Keratinocyte (primary cell): ENCODE measurements around the gene KBTBD12. TPM values are rescaled to one million over a fixed set of nuclear protein-coding genes. Genes with fewer than 3 reads are reported as not detected.

Source experiments
- DNase-seq: peaks from one replicate; pipeline ENCODE4 v3.0.0-alpha.2; 2011; ENCODE audit warnings: low read depth, missing footprints, low spot score
- FAIRE-seq: peaks from 2 replicates; lab custom pipeline; 2011; peaks lifted over from hg19 to GRCh38; lab: Jason Lieb, UNC
- H2AFZ ChIP-seq: 2 replicates; pipeline ENCODE4 v1.6.0; 2012; ENCODE audit warnings: low read length, control low read depth, inconsistent platforms; ENCODE audit not compliant: control insufficient read depth
- H3K27ac ChIP-seq: 2 replicates; pipeline ENCODE4 v1.5.1; 2011; ENCODE audit warnings: low read length; ENCODE audit not compliant: control insufficient read depth, insufficient read depth
- H3K27me3 ChIP-seq: 3 replicates; pipeline ENCODE4 v1.6.0; 2011; ENCODE audit warnings: low read length; ENCODE audit not compliant: control insufficient read depth, insufficient read depth; ENCODE audit errors: extremely low read depth
- H3K36me3 ChIP-seq, 2 experiments: 2 replicates in 1 of 2; 3 replicates in 1 of 2; pipeline ENCODE4 v1.5.1; 2011; ENCODE audit warnings: low read length in 2 of 2, mild to moderate bottlenecking in 1 of 2; ENCODE audit not compliant: control insufficient read depth in 2 of 2, insufficient read depth in 2 of 2; ENCODE audit errors: extremely low read depth in 1 of 2
- H3K4me1 ChIP-seq: 3 replicates; pipeline ENCODE4 v1.5.1; 2011; ENCODE audit warnings: low read length; ENCODE audit not compliant: control insufficient read depth, insufficient read depth; ENCODE audit errors: extremely low read depth
- H3K4me2 ChIP-seq: 3 replicates; pipeline ENCODE4 v1.6.0; 2011; ENCODE audit warnings: low read depth, low read length; ENCODE audit not compliant: control insufficient read depth, insufficient read depth; ENCODE audit errors: extremely low read depth
- H3K4me3 ChIP-seq, 3 experiments: fragments of 200-600 bp in 1 of 3; sonication (generic) in 1 of 3; 2 replicates in 2 of 3; 3 replicates in 1 of 3; pipeline ENCODE4 v1.5.1; 2011 to 2016; ENCODE audit warnings: low read length in 3 of 3, mild to moderate bottlenecking in 3 of 3, control low read depth in 2 of 3, inconsistent platforms in 1 of 3, low read depth in 1 of 3, mixed read lengths in 1 of 3, mixed run types in 1 of 3, moderate library complexity in 1 of 3; ENCODE audit not compliant: control insufficient read depth in 2 of 3, insufficient read depth in 2 of 3; ENCODE audit errors: extremely low read depth in 1 of 3
- H3K79me2 ChIP-seq: 2 replicates; pipeline ENCODE4 v1.6.0; 2012; ENCODE audit warnings: low read length; ENCODE audit not compliant: control insufficient read depth, insufficient read depth
- H3K9ac ChIP-seq: 3 replicates; pipeline ENCODE4 v1.6.0; 2011; ENCODE audit warnings: low read length; ENCODE audit not compliant: control insufficient read depth, insufficient read depth; ENCODE audit errors: extremely low read depth
- H3K9me1 ChIP-seq: 3 replicates; pipeline ENCODE4 v1.6.0; 2011; ENCODE audit warnings: low read length; ENCODE audit not compliant: control insufficient read depth, insufficient read depth; ENCODE audit errors: extremely low read depth
- H3K9me3 ChIP-seq: 2 replicates; pipeline ENCODE4 v1.5.1; 2012; ENCODE audit warnings: low read depth, low read length; ENCODE audit not compliant: control insufficient read depth
- H4K20me1 ChIP-seq: 3 replicates; pipeline ENCODE4 v1.6.0; 2011; ENCODE audit warnings: low read length; ENCODE audit not compliant: control insufficient read depth, insufficient read depth; ENCODE audit errors: extremely low read depth
- EZH2 ChIP-seq: IDR thresholded peaks from one replicate; pipeline ENCODE4 v1.6.1; 2012; ENCODE audit warnings: inconsistent platforms, mild to moderate bottlenecking, low read length, moderate library complexity
- dilution Hi-C: fragments of 300-500 bp; cut with MboI; formaldehyde crosslinking; loops from one replicate; pipeline ENCODE4 v1.7.0; 2020; ENCODE audit warnings: low sequenced_read_pairs; ENCODE audit not compliant: extremely low pct_ligation_motif_present
- polyA minus RNA-seq, 3 experiments: library from RNA; depleted of rRNA, polyadenylated mRNA; stranded (reverse); fragments of >200 nt; gene quantifications; 1 replicate in 1 of 3; 2 replicates in 1 of 3; 3 replicates in 1 of 3; pipeline ENCODE4 v1.2.3, GENCODE V29; 2011
- polyA plus RNA-seq, 5 experiments: library from polyadenylated mRNA; depleted of rRNA in 3 of 5; stranded (reverse) in 3 of 5; stranded (forward) in 1 of 5; unstranded in 1 of 5; fragments of >200 nt; gene quantifications; 1 replicate in 1 of 5; 2 replicates in 3 of 5; 3 replicates in 1 of 5; pipeline versions ENCODE4 v1.2.1 to v1.2.3, GENCODE V29; 2011 to 2012; ENCODE audit warnings: missing spikeins in 2 of 5, low read depth in 1 of 5, low replicate concordance in 1 of 5
- TF ChIP-seq, protein P1 (sequence below), 3 experiments: IDR thresholded peaks in 1 of 3; conservative IDR thresholded peaks in 1 of 3; optimal IDR thresholded peaks in 1 of 3; 2 replicates in 2 of 3; 3 replicates in 1 of 3; pipeline versions ENCODE3 to v1.5.1; 2011; ENCODE audit warnings: low read length in 3 of 3, mild to moderate bottlenecking in 3 of 3, moderate library complexity in 2 of 3, control low read depth in 1 of 3, inconsistent platforms in 1 of 3; ENCODE audit not compliant: insufficient read depth in 2 of 3; ENCODE audit errors: extremely low read depth in 1 of 3

The KBTBD12 gene
- polyA plus RNA-seq = not detected in 3 replicates
- polyA plus RNA-seq (2011; ENCODE audit: low read depth) = not detected
- polyA plus RNA-seq (2011; cell fraction: cytosol; rRNA removed) = not detected in 2 replicates
- polyA plus RNA-seq (2011; cell fraction: nucleus; rRNA removed) = not detected in 2 replicates
- polyA plus RNA-seq (2012; ENCODE audit: low replicate concordance) = 0.03 TPM in 1 of 2 replicates, not detected in the other
- polyA minus RNA-seq = not detected in 3 replicates
- not detected for polyA minus RNA-seq (2011; cell fraction: cytosol; rRNA and poly(A)+ RNA removed)
- polyA minus RNA-seq (2011; cell fraction: nucleus; rRNA and poly(A)+ RNA removed) = not detected in 2 replicates

- Histone ChIP-seq H3K36me3 (no peaks in the 10 kb centered on the region), H3K9ac (no peak within 1 kb of the TSS), H3K27me3 (peaks cover 31% of the 10 kb centered on the region), H3K4me2 (peak within 1 kb of the TSS; percentile 67), H3K79me2 (no peaks in the 10 kb centered on the region), H2AFZ (peak within 1 kb of the TSS; percentile 30), H4K20me1 (no peaks in the 10 kb centered on the region), H3K9me3 (no peaks in the 10 kb centered on the region), H3K9me1 (no peaks in the 10 kb centered on the region), H3K4me1 (peaks cover 9% of the 10 kb centered on the region), H3K27ac (no peak within 1 kb of the TSS), H3K4me3 (peak within 1 kb of the TSS in 1 of 3 experiments; percentile 37)
- DNase-seq (no peak), FAIRE-seq (no peak)
- peak; percentile 29 for TF ChIP-seq EZH2
- TF ChIP-seq, protein P1, sequence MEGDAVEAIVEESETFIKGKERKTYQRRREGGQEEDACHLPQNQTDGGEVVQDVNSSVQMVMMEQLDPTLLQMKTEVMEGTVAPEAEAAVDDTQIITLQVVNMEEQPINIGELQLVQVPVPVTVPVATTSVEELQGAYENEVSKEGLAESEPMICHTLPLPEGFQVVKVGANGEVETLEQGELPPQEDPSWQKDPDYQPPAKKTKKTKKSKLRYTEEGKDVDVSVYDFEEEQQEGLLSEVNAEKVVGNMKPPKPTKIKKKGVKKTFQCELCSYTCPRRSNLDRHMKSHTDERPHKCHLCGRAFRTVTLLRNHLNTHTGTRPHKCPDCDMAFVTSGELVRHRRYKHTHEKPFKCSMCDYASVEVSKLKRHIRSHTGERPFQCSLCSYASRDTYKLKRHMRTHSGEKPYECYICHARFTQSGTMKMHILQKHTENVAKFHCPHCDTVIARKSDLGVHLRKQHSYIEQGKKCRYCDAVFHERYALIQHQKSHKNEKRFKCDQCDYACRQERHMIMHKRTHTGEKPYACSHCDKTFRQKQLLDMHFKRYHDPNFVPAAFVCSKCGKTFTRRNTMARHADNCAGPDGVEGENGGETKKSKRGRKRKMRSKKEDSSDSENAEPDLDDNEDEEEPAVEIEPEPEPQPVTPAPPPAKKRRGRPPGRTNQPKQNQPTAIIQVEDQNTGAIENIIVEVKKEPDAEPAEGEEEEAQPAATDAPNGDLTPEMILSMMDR (optimal IDR thresholded peaks at IDR 0.05 in 1 of 3, IDR thresholded peaks at IDR 0.05 in 1 of 3, conservative IDR thresholded peaks at IDR 0.05 in 1 of 3; ENCODE audit: extremely low read depth in 1 of 3, insufficient read depth in 2 of 3, low read length in 3 of 3) = no peak
- dilution Hi-C loops = no loop called here
Measured at GRCh38 chr3:127915115-127915936, at the start of gene KBTBD12. Gene KBTBD12, plus strand, starts transcription at chr3:127915232. Its CDS starts 7,830 bp downstream, at chr3:127923062.

GRCh38 chr3:127865941-127866340, 49.1 kb upstream of the KBTBD12 start:
- no peaks in the 10 kb centered on the region for H4K20me1 ChIP-seq
- H2AFZ ChIP-seq = no peak overlapping the region
- FAIRE-seq (peak; percentile 17), DNase-seq (no peak)
- H3K9ac ChIP-seq = no peak overlapping the region
- H3K4me3 ChIP-seq = no peak overlapping the region
- H3K9me3 ChIP-seq = no peaks in the 10 kb centered on the region
- H3K9me1 ChIP-seq = no peaks in the 10 kb centered on the region
- dilution Hi-C loops = no loop called here
- H3K4me1 ChIP-seq = no peaks in the 10 kb centered on the region
- no peaks in the 10 kb centered on the region for H3K27me3 ChIP-seq
- TF ChIP-seq, protein P1 (optimal IDR thresholded peaks at IDR 0.05 in 1 of 3, IDR thresholded peaks at IDR 0.05 in 1 of 3, conservative IDR thresholded peaks at IDR 0.05 in 1 of 3; ENCODE audit: extremely low read depth in 1 of 3, insufficient read depth in 2 of 3, low read length in 3 of 3) = no peak
- TF ChIP-seq EZH2 = no peak
- H3K27ac ChIP-seq = no peak overlapping the region
- H3K4me2 ChIP-seq = no peak overlapping the region
- H3K36me3 ChIP-seq = no peaks in the 10 kb centered on the region
- no peaks in the 10 kb centered on the region for H3K79me2 ChIP-seq
